GM06990 (cell line): ENCODE results near the gene EIF4G3.
"Not testable (repeated sequence)": the region's sequence is repeated elsewhere in the genome, so short reads cannot be mapped to it uniquely, and the experiment has no call there.

Source experiments
- DNase-seq: peaks from one replicate; pipeline ENCODE4 v3.0.0-alpha.2; 2011; ENCODE audit not compliant: insufficient read length; ENCODE audit errors: extremely low read depth
- H3K27me3 ChIP-seq: replicated peaks from 2 replicates; pipeline ENCODE4 v1.6.0; 2011; ENCODE audit warnings: low read length; ENCODE audit not compliant: control insufficient read depth, insufficient read depth
- H3K36me3 ChIP-seq: 2 replicates; pipeline ENCODE4 v1.5.1; 2011; ENCODE audit warnings: low read length; ENCODE audit not compliant: control insufficient read depth, insufficient read depth
- H3K4me3 ChIP-seq: replicated peaks from 2 replicates; pipeline ENCODE4 v1.5.1; 2011; ENCODE audit warnings: low read depth, mild to moderate bottlenecking, control low read depth, low read length
- TF ChIP-seq, protein P1 (sequence below): IDR thresholded peaks from 2 replicates; pipeline ENCODE4 v1.5.1; 2011; ENCODE audit warnings: low read length, control low read depth, mild to moderate bottlenecking, inconsistent platforms; ENCODE audit not compliant: insufficient read depth, poor library complexity, severe bottlenecking

Gene EIF4G3

DNA sequence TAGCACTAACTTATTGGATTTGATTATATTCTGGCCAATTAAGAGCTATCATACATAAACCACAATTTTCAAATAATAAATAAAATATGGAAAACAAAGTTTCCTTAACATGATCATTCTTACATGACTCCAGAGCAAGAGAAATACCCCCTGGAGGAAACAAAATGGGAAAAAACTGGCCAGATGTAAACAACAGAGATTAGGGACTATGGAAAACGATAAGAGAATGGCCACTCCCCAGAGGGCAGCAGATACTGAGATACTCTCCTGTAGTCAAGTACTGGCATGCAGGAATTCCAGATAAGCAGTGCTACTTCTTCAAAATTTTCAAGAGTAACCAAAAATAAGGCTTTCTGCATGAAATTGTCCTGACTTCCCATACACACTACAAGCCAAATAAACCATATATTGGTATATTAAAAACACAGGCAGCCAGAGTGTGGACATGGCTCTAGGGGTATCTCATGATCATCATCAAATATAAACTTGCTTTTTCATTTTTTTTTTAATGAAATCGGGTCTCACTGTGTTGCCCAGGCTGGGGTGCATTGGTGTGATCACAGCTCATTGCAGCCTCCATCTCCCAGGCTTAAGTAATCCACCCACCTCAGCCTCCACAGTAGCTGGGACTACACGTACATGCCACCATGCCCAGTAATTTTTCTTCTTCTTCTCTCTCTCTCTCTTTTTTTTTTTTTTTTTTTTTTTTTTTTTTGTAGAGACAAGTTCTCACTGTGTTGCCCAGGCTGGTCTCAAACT lies 118.5 kb downstream of the EIF4G3 start:
- H3K27me3 ChIP-seq = no peaks in the 10 kb centered on the region
- TF ChIP-seq, protein P1, sequence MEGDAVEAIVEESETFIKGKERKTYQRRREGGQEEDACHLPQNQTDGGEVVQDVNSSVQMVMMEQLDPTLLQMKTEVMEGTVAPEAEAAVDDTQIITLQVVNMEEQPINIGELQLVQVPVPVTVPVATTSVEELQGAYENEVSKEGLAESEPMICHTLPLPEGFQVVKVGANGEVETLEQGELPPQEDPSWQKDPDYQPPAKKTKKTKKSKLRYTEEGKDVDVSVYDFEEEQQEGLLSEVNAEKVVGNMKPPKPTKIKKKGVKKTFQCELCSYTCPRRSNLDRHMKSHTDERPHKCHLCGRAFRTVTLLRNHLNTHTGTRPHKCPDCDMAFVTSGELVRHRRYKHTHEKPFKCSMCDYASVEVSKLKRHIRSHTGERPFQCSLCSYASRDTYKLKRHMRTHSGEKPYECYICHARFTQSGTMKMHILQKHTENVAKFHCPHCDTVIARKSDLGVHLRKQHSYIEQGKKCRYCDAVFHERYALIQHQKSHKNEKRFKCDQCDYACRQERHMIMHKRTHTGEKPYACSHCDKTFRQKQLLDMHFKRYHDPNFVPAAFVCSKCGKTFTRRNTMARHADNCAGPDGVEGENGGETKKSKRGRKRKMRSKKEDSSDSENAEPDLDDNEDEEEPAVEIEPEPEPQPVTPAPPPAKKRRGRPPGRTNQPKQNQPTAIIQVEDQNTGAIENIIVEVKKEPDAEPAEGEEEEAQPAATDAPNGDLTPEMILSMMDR = no peak
- H3K4me3 ChIP-seq = no peak overlapping the region
- no peaks in the 10 kb centered on the region; the same call in 1 of the 2 replicates for H3K36me3 ChIP-seq
- no peak for DNase-seq

DNA sequence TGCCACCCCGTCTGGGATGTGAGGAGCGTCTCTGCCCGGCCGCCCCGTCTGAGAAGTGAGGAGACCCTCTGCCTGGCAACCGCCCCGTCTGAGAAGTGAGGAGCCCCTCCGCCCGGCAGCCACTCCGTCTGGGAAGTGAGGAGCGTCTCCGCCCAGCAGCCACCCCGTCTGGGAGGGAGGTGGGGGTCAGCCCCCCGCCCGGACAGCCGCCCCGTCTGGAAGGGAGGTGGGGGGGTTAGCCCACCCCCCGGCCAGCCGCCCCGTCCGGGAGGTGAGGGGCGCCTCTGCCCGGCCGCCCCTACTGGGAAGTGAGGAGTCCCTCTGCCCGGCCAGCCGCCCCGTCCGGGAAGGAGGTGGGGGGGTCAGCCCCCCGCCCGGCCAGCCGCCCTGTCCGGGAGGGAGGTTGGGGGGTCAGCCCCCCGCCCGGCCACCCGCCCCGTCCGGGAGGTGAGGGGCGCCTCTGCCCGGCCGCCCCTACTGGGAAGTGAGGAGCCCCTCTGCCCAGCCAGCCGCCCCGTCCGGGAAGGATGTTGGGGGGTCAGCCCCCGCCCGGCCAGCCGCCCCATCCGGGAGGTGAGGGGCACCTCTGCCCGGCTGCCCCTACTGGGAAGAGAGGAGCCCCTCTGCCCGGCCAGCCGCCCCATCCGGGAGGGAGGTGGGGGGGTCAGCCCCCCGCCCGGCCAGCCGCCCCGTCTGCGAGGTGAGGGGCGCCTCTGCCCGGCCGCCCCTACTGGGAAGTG lies 123.3 kb downstream of the EIF4G3 start:
- not testable (repeated sequence) for DNase-seq, H3K27me3 ChIP-seq, H3K36me3 ChIP-seq, H3K4me3 ChIP-seq

DNA sequence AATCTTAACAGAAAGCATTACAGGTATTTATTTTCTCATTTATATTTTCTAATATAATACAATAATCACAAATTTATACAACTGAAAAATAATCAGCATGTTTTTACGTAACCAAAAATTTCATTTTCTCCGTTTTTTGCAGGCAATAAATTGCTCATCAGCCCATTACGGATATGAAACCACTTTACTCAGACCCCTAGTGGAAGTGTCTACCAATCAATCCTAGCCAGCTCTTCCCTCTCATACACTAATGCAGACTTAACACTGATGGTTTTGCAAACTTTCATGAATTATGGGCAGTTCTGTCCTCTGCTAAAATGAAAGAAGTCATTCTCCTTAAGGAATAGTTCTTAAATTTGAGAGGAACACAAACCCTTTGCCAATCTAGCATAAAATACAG lies 124.7 kb downstream of the EIF4G3 start:
- H3K4me3 ChIP-seq = no peak overlapping the region
- TF ChIP-seq, protein P1 = no peak
- no peaks in the 10 kb centered on the region for H3K36me3 ChIP-seq
- H3K27me3 ChIP-seq = no peaks in the 10 kb centered on the region
- no peak for DNase-seq

DNA sequence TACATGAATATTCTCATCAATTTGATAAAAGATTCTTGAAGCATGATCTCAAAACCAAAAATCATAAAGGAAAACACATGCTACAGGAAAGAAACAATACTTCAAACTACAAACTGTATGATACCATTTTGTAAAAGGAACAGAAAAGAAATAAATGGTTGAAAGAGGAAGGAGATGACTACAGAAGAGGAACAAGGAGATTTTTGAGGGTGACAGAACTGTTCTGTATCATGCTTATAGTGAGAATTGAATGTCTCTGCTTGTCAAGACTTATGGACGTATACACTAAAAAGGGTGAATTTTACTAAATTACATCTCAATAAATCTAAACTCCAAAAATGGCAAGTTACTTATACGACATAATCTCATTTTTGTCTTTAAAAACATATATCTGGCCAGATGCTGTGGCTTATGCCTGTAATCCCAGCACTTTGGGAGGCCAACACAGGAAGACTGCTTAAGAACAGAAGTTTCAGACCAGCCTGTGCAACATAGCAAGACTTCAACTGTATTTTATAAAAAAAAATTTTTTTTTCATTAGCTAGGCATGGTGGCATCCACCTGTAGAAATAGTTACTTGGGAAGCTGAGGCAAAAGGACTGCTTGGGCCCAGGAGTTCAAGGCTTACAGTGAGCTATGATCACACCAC lies 125.4 kb downstream of the EIF4G3 start:
- no peaks in the 10 kb centered on the region for H3K36me3 ChIP-seq
- no peak overlapping the region for H3K4me3 ChIP-seq
- no peaks in the 10 kb centered on the region for H3K27me3 ChIP-seq
- TF ChIP-seq, protein P1 = no peak
- DNase-seq = no peak

DNA sequence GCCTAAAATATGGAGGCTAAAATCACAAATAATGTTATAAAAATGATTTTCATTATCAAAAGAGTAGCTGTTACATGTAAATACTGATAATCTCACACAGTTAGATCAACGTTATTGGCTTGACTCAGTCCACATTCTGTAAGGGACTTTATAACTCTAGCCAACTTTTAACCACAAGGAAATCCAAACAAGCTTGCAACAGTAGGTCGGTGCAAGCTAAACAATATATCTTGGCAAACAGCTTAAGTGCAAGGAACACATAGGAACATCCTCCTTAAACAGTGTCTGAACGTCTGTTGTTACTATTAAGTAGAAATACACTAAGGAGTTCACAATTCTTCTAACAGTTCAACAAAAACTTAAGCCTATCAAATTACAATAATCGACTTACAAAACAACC lies 126.7 kb downstream of the EIF4G3 start:
- TF ChIP-seq, protein P1 = no peak
- Histone ChIP-seq H3K27me3 (no peaks in the 10 kb centered on the region), H3K4me3 (no peak overlapping the region), H3K36me3 (no peaks in the 10 kb centered on the region)
- DNase-seq = no peak

DNA sequence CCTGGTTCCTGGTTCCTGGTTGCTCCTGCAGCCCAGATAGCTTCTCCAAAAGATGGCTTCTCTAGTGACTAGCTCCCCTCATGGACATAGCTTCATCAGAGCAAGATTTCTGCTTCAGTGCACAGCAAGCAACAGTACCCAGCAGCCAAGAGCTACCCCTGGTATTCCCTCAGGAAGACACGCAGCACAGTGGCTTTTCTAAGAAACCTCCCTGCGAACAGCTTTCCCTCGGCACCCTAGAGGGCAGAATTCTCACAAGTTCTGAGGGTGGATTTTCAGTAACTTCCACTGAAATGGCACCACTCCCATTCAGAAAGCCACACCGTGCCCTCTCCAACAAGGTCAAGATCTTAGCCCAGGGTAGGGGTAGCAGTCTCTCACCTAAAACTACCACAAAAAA lies 128.2 kb downstream of the EIF4G3 start:
- Histone ChIP-seq H3K36me3 (no peaks in the 10 kb centered on the region), H3K27me3 (no peaks in the 10 kb centered on the region), H3K4me3 (no peak overlapping the region)
- no peak for DNase-seq
- TF ChIP-seq, protein P1 = no peak
